Progenitor cell of endocrine pancreas (in vitro differentiated cells): ENCODE measurements around the gene TXNRD2. TPM values are rescaled to one million over a fixed set of nuclear protein-coding genes. Genes with fewer than 3 reads are reported as not detected.

Source experiments
- DNase-seq: peaks from one replicate; pipeline ENCODE4 v3.0.0; 2021; ENCODE audit warnings: low spot score; ENCODE audit not compliant: unreplicated experiment
- H3K27ac Mint-ChIP-seq: 2 replicates; pipeline ENCODE4 v1.8.0; 2021; ENCODE audit warnings: mild to moderate bottlenecking, moderate library complexity, mixed read lengths
- H3K27me3 Mint-ChIP-seq: 2 replicates; pipeline ENCODE4 v1.8.0; 2021; ENCODE audit warnings: mixed read lengths
- H3K36me3 Mint-ChIP-seq: 2 replicates; pipeline ENCODE4 v1.8.0; 2022; ENCODE audit warnings: mixed read lengths; ENCODE audit not compliant: insufficient read depth
- H3K4me1 Mint-ChIP-seq: 2 replicates; pipeline ENCODE4 v1.8.0; 2021; ENCODE audit warnings: low read depth, mixed read lengths
- H3K4me3 Mint-ChIP-seq: 2 replicates; pipeline ENCODE4 v1.8.0; 2021; ENCODE audit warnings: low read depth, mild to moderate bottlenecking, moderate library complexity, mixed read lengths
- H3K9me3 Mint-ChIP-seq: 2 replicates; pipeline ENCODE4 v1.8.0; 2021; ENCODE audit warnings: low read depth, mixed read lengths
- total RNA-seq: library from RNA; stranded (reverse); gene quantifications from 2 replicates; pipeline ENCODE4 v1.2.1, GENCODE V29; 2021
- TF ChIP-seq, protein P1 (sequence below): fragments of 200-600 bp; sonication (generic); IDR thresholded peaks from one replicate; pipeline ENCODE4 v1.5.0; 2021; ENCODE audit warnings: antibody characterized with exemption, mild to moderate bottlenecking; ENCODE audit not compliant: unreplicated experiment

Gene TXNRD2
- total RNA-seq, 1 donor from 2014 or later: 14.0 TPM

DNA sequence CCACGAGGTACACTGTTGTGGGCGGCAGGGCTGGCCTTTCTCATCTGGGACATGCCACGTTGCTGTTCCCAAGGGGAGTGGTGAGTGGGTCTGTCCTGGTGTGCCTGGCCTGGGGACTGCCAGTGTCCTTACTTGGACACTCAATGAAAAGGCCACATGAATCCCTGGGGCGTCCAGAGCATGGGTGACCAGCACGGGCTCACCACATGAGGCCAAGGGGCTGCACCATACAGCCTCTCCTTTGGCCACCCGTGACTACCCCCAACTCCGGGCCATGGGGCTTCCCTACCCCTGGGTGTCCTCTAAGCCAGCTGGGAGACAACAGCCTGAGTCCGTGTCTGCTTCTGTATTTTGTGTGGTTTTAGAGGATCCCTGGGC is 20.2 kb upstream of the TXNRD2 start:
- Mint-ChIP-seq H3K4me1 (peaks cover 33% of the 10 kb centered on the region), H3K27ac (no peak overlapping the region)
- no peak for DNase-seq

DNA sequence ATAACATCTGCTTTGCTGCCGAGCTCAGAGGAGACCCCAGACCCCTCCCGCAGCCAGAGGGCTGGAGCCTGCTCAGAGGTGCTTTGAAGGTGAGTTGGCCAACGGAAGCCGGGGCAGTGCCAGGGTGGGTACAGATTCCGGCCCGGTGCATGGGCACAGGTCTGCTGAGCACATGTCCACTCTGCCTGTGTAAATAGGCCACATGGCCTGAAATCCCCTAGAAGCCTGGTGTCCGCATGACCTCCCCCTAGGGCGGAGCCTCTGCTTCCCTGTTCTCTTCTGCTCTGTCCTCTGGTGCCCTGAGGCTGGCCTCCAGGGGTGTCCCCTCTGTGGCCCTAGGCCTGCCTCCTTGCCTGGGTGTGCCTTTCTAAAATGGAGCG is 19.6 kb upstream of the TXNRD2 start:
- H3K27ac Mint-ChIP-seq: no peak overlapping the region
- TF ChIP-seq, protein P1, sequence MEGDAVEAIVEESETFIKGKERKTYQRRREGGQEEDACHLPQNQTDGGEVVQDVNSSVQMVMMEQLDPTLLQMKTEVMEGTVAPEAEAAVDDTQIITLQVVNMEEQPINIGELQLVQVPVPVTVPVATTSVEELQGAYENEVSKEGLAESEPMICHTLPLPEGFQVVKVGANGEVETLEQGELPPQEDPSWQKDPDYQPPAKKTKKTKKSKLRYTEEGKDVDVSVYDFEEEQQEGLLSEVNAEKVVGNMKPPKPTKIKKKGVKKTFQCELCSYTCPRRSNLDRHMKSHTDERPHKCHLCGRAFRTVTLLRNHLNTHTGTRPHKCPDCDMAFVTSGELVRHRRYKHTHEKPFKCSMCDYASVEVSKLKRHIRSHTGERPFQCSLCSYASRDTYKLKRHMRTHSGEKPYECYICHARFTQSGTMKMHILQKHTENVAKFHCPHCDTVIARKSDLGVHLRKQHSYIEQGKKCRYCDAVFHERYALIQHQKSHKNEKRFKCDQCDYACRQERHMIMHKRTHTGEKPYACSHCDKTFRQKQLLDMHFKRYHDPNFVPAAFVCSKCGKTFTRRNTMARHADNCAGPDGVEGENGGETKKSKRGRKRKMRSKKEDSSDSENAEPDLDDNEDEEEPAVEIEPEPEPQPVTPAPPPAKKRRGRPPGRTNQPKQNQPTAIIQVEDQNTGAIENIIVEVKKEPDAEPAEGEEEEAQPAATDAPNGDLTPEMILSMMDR: no peak
- no peak for DNase-seq
- H3K4me1 Mint-ChIP-seq: peaks cover 33% of the 10 kb centered on the region
- peaks cover 2% of the 10 kb centered on the region for H3K36me3 Mint-ChIP-seq
- no peaks in the 10 kb centered on the region for H3K27me3 Mint-ChIP-seq
- H3K9me3 Mint-ChIP-seq: no peaks in the 10 kb centered on the region
- no peak overlapping the region for H3K4me3 Mint-ChIP-seq

More for the DNA sequence above, 20.2 kb upstream of the TXNRD2 start:
- Mint-ChIP-seq H3K27me3 (no peaks in the 10 kb centered on the region), H3K36me3 (peaks cover 2% of the 10 kb centered on the region), H3K4me3 (no peak overlapping the region), H3K9me3 (no peaks in the 10 kb centered on the region)
- TF ChIP-seq, protein P1: no peak

DNA sequence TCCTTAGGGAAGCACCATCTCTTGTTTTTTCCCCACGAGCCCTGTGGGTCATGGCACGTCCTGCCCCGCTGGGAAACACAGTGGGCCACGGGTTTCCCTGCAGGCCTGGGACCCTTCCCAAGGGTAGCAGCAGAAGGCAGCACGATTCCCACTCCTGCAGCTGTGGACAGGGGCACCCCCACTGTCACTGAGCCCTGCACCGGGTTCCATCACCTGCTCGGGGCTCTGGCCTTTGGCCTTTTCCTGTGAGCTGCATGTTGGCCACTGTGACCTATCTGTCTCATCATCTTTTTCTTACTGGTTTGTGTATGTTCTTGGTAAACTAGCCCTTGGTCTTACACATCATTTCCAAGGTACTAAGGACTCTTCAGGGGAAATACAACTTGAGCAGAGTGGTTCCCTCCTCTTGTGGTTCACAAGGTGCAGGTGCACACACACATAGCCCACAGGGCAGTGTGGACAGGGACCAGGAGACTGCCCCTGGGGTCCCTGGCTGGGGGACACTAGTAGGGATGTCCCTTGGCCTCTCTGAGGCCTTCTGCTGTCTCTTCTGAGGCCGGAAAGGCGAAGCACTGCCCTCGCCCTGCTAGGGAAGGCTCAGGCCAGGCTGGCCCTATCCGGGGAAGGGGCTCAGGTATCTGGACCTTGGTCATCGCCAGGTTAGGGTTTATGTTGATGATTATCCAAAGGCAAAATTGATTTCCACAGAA is 19.0 kb upstream of the TXNRD2 start:
- no peak overlapping the region for H3K4me3 Mint-ChIP-seq
- no peaks in the 10 kb centered on the region for H3K9me3 Mint-ChIP-seq
- H3K36me3 Mint-ChIP-seq: peaks cover 1% of the 10 kb centered on the region
- DNase-seq: no peak
- H3K4me1 Mint-ChIP-seq: peaks cover 30% of the 10 kb centered on the region
- H3K27me3 Mint-ChIP-seq: no peaks in the 10 kb centered on the region
- TF ChIP-seq, protein P1: no peak
- peak overlapping the region; percentile 41 for H3K27ac Mint-ChIP-seq

DNA sequence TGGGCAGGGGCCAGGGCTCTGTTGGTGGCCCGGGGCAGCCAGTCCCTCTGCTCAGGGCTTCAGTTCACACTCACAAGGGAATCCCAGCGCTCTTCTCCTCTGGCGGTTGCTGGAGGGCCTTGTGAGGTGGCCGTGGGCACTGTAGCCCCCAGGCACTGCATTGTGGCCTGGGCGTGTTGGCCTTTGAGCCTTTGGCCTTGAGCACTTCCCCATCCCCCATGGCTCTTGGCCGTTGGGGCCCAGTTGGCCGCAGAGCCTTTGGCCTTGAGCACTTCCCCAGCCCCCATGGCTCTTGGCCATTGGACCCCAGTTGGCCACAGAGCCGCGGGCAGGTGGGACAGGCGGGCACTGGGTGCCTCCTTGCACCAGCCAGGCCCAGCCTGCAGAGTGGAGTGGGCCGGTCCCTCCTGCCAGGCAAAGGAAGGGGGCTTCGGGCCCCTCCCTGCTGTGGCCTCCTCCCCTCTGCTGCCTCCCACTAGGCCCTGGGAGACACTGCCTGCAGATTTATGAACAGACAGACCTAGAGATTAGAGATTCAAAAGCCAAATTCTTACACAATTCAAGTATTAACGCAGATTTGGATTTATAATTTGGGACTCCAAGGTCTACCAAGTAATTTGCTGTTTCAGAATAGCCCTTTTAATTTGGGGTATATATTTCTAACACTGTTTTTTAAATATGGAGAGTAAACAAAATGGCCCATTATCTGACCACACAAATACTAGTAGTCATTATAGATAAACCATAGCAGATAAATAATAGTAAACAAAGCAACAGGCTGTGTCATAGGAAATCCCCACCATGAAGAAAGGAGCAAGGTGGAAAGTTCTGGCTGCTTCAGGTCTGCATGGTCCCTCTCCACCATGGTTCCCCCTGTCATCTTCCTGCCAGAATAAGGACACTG is 18.2 kb upstream of the TXNRD2 start:
- TF ChIP-seq, protein P1: no peak
- Mint-ChIP-seq H3K27ac (peak overlapping the region; percentile 64), H3K9me3 (no peaks in the 10 kb centered on the region), H3K27me3 (no peaks in the 10 kb centered on the region), H3K36me3 (peaks cover 1% of the 10 kb centered on the region), H3K4me3 (no peak overlapping the region), H3K4me1 (peaks cover 30% of the 10 kb centered on the region)
- no peak for DNase-seq

DNA sequence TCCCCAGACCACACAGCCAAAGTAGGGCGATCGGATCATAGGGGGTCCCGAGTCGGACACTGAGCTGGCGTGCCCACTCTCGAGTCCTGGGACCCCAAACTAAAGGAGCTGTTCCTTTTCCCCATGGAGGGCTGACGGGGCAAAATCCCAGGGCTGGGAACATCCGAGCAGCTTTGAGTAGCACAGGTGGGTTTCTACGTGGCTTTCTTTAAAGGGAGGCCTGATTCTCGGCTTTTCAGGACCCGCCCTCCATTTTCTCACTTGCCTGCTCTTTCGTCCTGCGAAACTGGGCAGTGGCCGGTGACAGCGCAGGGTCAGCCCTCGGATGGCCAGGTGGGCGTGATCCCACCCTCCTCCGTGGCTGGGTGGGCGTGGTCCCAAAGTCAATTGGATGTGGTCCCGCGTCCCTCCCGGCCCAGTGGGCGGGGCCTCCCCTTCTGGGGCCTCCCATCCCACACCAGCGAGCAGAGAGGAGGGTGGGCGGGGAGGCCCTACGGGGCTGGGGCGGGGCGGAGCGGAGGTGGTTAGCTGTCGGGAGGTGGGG is 17.5 kb upstream of the TXNRD2 start:
- H3K27me3 Mint-ChIP-seq: no peaks in the 10 kb centered on the region
- peak overlapping the region; percentile 68 for H3K4me3 Mint-ChIP-seq
- no peaks in the 10 kb centered on the region for H3K9me3 Mint-ChIP-seq
- TF ChIP-seq, protein P1: no peak
- peak; percentile 95 for DNase-seq
- peaks cover 1% of the 10 kb centered on the region for H3K36me3 Mint-ChIP-seq
- H3K4me1 Mint-ChIP-seq: peaks cover 30% of the 10 kb centered on the region
- peak overlapping the region; percentile 91 for H3K27ac Mint-ChIP-seq
